GM12878 (cell line): ENCODE results near the gene SDS. TPM values are rescaled to one million over a fixed set of nuclear protein-coding genes. Genes with fewer than 3 reads are reported as not detected.

ENCODE experiments used
- BCL11A ChIP-seq: IDR thresholded peaks from 2 replicates; pipeline ENCODE4 v1.6.1; 2011; ENCODE audit warnings: low read depth, low read length
- DPF2 ChIP-seq: fragments of 450-650 bp; IDR thresholded peaks from 2 replicates; pipeline ENCODE4 v1.6.1; 2017; ENCODE audit warnings: mild to moderate bottlenecking
- HDAC2 ChIP-seq: fragments of 200-600 bp; sonication (generic); IDR thresholded peaks from 2 replicates; pipeline ENCODE4 v1.6.1; 2017
- POLR2AphosphoS5 ChIP-seq: IDR thresholded peaks from 2 replicates; pipeline ENCODE4 v1.6.1; 2011; ENCODE audit warnings: mild to moderate bottlenecking, low read length, inconsistent platforms
- RUNX3 ChIP-seq: IDR thresholded peaks from 2 replicates; pipeline ENCODE4 v1.6.1; 2012; ENCODE audit warnings: low read length, inconsistent platforms
- SREBF2 ChIP-seq: IDR thresholded peaks from 2 replicates; pipeline ENCODE4 v1.6.1; 2012; ENCODE audit warnings: mild to moderate bottlenecking, low read length
- ZNF207 ChIP-seq: fragments of 450-650 bp; IDR thresholded peaks from 2 replicates; pipeline ENCODE4 v1.6.1; 2014; ENCODE audit warnings: antibody characterized with exemption, mild to moderate bottlenecking, borderline replicate concordance
- ZNF274 ChIP-seq: IDR thresholded peaks from one replicate; pipeline ENCODE4 v1.8.0; 2011; ENCODE audit not compliant: insufficient read length, insufficient read depth
- polyA plus RNA-seq, 11 experiments: library from polyadenylated mRNA; depleted of rRNA in 4 of 11; unstranded in 6 of 11; stranded (reverse) in 5 of 11; fragments of >200 nt; fragmentation: Nextera tagmentation in 4 of 11; fragmentation: Illumina TruSeq in 1 of 11; extraction: Ambion mirVana in 4 of 11; extraction: Trizol in 1 of 11; gene quantifications; 1 replicate in 1 of 11; 2 replicates in 10 of 11; pipeline versions ENCODE4 v1.2.1 to v1.2.3, GENCODE V29; 2011 to 2016; ENCODE audit warnings: inconsistent platforms in 2 of 11, missing spikeins in 2 of 11, low read depth in 1 of 11
- total RNA-seq, 4 experiments: library from RNA; depleted of rRNA in 3 of 4; stranded (reverse); fragments of >200 nt in 3 of 4; fragmentation: Illumina TruSeq in 1 of 4; extraction: Trizol in 1 of 4; gene quantifications; 2 replicates each; pipeline versions ENCODE4 v1.2.1 to v1.2.3, GENCODE V29; 2013 to 2021
- TF ChIP-seq, protein P1 (sequence below): IDR thresholded peaks from 2 replicates; pipeline ENCODE4 v1.6.1; 2012; ENCODE audit warnings: low read length, inconsistent platforms
- TF ChIP-seq, protein P2 (sequence below): fragments of 150-350 bp; IDR thresholded peaks from 2 replicates; pipeline ENCODE4 v1.6.1; 2016; ENCODE audit warnings: low read depth, low read length

Gene SDS
- total and polyA plus RNA-seq, 10 of the 15 experiments (the other 5 are each of a cell fraction or from before 2014, with no cell fraction given) = 0.18 TPM; not detected in 9

DNA sequence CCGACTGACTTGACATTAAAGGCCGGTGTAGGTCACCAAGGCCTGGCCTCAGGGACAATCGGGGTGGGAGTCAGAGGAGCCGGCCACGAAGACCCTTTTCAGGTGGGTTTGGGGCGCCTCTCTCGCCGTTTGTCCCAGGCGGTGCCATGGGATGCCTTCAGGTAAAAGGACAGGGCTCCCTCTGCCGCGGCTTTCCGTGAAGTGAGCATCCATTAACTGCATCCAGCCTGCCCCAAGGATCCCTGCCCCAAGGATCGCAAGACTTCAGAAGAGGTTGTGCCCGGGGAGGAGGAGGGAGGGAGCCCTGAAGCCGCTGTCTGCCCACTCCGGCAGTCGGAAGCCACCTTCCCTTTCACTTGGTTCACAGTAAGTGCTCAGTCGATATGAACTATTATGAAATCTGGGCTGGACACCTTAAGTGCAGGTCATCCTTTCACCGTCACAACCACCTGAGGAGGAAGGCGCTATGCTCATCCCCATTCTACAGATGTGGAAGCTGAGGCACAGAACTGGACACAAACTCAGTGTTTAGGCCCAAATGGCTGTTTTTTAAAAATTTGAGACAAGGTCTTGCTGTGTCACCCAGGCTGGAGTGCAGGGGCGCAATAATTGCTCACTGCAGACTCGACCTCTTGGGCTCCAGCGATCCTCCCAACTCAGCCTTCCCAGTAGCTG lies 964 bp downstream of the SDS start (continued):
- TF ChIP-seq, protein P1, sequence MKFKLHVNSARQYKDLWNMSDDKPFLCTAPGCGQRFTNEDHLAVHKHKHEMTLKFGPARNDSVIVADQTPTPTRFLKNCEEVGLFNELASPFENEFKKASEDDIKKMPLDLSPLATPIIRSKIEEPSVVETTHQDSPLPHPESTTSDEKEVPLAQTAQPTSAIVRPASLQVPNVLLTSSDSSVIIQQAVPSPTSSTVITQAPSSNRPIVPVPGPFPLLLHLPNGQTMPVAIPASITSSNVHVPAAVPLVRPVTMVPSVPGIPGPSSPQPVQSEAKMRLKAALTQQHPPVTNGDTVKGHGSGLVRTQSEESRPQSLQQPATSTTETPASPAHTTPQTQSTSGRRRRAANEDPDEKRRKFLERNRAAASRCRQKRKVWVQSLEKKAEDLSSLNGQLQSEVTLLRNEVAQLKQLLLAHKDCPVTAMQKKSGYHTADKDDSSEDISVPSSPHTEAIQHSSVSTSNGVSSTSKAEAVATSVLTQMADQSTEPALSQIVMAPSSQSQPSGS = no peak
- no peak for TF ChIP-seq DPF2
- TF ChIP-seq HDAC2 = no peak
- TF ChIP-seq ZNF274 = no peak
- TF ChIP-seq ZNF207 = no peak
- TF ChIP-seq, protein P2, sequence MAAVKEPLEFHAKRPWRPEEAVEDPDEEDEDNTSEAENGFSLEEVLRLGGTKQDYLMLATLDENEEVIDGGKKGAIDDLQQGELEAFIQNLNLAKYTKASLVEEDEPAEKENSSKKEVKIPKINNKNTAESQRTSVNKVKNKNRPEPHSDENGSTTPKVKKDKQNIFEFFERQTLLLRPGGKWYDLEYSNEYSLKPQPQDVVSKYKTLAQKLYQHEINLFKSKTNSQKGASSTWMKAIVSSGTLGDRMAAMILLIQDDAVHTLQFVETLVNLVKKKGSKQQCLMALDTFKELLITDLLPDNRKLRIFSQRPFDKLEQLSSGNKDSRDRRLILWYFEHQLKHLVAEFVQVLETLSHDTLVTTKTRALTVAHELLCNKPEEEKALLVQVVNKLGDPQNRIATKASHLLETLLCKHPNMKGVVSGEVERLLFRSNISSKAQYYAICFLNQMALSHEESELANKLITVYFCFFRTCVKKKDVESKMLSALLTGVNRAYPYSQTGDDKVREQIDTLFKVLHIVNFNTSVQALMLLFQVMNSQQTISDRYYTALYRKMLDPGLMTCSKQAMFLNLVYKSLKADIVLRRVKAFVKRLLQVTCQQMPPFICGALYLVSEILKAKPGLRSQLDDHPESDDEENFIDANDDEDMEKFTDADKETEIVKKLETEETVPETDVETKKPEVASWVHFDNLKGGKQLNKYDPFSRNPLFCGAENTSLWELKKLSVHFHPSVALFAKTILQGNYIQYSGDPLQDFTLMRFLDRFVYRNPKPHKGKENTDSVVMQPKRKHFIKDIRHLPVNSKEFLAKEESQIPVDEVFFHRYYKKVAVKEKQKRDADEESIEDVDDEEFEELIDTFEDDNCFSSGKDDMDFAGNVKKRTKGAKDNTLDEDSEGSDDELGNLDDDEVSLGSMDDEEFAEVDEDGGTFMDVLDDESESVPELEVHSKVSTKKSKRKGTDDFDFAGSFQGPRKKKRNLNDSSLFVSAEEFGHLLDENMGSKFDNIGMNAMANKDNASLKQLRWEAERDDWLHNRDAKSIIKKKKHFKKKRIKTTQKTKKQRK = no peak
- TF ChIP-seq BCL11A = no peak
- TF ChIP-seq SREBF2 = no peak
- no peak for TF ChIP-seq RUNX3
- no peak for TF ChIP-seq POLR2AphosphoS5
